D341Med (cell line): Measurements from ENCODE around the gene SNX11.

Experiments
- DNase-seq: peaks from one replicate; pipeline ENCODE4 v3.0.0; 2012; ENCODE audit warnings: low spot score

Gene SNX11

DNA sequence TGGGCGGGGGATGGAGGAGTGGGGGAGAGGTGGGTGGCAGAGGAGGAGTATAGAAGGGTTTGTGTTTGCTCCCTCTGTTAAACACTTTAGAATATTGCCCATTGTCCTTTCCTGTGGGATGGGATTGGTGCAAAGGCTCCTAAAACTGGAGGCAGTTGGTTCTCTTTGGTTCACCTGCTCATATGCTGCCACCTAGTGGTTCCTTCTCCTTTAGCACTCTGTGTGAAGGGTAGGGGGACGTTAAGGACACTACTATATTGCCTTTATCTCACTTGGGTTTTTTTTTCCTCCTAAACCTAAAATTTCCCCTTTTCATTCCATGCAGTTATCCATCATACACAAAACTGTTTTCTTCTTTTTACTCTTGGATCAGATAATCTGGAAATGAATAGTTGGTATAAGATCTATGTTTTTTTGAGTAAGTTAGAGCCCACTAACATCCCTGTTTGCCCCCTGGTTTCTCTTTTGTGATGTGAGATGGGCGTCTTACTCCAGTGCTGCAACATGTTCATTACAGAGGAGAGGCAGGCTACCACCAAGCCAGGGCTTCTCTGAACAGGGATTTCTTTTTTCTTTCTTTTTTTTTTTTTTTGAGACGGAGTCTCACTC, 23.8 kb downstream of the SNX11 start:
- peak; percentile 83 for DNase-seq

- no peak for DNase-seq
Observed at GRCh38 chr17:48132385-48132784, 24.8 kb downstream of the SNX11 start.

DNA sequence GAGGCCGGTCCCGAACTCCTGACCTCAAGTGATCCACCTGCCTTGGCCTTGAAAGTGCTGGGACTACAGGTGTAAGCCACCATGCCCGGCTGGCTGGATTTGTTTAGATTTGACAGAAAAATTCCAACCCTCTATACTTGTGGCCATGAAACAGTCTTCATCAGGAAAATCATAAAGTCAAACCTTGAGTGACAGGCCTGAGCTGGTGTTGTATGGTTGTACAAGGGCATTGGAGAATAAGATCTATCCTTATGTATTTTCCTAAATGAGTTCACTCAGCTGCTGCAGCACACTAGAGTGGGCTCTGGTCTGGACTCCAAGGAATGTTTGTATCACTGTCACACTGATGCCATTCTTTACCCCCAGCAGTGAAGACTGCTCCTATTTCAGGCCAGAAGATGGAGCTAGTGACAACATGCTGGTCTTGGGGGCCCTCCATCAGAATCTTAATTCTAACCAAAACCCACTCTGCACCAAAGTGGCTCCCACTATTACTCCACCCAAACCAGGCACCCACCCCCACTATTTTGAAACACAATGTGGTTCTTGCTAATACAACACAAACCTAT, 27.4 kb downstream of the SNX11 start:
- DNase-seq = no peak

- DNase-seq = no peak
Observed at GRCh38 chr17:48137656-48138055, 30.1 kb downstream of the SNX11 start.

- no peak for DNase-seq
Observed at GRCh38 chr17:48139944-48140343, 32.4 kb downstream of the SNX11 start.

DNA sequence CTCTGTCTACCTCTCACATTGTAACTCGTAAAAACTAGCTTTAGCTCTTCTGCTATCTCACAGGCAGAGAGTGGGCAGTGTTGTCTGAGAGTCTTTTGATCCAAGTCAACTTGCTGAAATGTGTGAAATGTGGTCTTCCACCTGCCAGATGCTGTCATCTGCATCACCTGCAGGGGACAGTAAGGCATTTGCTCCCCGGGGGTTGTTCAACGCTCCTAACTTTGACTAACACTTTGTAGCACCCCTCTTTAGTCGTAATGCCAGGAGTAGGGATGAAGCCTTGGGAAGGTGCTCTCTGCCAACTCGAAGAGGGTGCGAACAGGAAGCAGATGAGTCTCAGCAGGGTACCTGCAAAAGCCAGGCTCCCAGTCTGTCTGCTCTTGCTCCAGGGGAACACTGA, 36.1 kb downstream of the SNX11 start:
- DNase-seq = no peak

- DNase-seq = no peak
Observed at GRCh38 chr17:48144231-48144630, 36.7 kb downstream of the SNX11 start.

DNA sequence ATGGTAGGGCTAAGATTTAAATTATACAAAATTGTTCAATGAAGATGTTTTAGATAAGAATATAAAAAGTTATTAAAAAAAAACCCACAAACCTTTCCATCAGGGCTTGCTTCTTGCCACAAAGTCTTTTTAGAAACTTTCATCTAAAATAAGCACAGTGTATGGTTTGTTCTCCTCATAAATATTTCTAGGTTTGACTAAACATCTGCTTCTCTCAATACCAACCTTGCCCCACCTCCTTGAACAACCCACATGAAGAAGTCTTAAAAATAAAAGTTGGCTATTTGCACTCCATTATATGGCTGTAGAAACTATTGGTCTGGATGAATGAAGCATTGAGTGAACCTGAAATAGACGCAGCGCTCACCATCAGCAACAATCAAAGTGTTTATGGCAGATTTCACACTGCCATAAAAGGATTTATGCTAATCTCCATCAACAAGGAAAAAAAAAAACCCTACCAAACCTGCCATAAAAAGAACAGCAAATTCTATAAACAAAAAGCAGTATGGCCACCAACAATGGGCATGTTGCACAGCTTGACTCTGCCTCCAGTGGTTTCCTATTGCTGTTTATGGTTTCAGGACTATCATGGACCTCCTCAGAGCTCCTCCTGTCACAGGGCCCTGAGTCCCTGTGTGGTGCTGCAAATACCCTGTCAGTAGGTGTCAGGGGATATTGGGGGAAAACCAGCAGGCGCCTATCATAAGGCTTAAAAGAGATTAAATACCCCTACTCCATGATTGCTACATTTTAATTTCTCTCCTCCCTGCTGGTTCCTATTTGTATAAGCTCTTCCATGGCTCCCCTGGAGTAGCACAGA, 37.6 kb downstream of the SNX11 start:
- DNase-seq = no peak

- peak; percentile 73 for DNase-seq
Observed at GRCh38 chr17:48148029-48148770, 40.6 kb downstream of the SNX11 start.

DNA sequence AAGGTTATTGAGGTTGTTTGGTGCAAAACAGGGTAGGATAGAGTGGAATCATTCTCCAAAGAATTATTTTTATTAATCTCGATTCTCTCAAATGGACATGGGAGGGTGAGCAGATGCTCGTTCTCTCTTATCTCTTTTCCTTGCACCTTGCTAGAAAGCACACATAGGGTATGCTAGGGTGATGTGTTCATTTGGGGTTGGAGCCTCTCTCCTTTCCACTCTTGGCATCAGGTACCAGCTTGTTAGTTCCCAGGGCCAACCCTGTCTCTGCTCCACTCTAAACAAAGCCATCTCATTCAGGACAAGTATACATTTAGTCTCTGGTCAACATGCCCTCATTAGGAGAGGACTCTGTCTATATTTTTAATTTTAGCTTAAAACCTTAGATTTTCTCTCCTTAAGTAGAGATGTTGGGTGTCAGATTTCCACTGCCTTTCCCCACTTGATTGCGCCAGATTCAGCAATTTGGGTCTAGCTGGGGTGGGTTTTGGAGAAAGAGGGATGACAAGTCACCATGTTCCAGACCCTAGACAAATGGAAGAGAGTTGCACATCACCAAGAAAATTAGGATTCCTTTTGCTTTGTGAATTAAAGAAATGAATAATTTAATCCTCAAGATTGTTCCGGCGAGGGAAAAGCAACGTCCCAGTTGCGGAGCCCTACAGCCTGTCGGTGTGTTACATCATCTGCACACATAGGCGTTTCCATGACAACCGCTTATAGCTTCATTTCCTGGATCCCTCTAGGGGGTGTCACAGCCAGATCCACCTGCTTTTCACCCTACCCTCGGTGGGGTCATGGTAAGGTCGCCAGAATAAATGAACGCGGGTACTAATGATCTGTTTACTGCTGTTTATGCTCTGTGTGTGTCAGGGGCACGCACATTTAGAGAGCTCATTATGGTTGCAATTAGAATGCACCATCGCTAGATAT, 41.6 kb downstream of the SNX11 start:
- DNase-seq = no peak

DNA sequence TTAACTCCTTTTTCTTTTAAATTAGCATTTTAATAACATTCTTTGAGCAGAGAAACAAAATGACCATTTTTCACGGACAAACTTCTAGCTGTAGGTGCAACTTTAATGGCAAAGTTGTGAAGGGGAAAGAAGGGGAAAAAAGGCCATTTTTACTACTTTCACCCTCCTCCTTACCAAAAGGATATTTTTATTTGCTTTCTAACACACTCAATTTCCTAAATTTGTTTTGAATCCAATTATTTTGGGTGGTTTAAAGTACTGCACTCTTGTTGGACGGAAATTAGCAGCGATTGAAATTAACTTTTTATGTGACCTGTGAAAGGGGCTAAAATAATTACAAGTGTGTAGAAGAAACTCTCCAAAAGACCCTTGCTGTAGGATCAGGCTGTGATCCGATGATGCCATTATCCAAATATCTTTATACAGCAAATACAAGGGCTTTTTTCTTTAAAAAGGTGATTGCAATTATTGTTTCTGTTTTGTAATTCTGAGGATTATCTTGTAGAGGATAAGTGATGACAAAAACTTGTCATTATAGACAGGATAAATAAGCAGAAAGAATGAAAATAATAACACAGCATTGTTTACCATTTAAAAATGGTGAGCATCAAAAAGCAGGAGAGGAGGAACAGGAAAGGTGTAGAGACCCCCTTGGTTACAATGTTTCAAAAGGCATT, 42.4 kb downstream of the SNX11 start:
- DNase-seq = no peak

DNA sequence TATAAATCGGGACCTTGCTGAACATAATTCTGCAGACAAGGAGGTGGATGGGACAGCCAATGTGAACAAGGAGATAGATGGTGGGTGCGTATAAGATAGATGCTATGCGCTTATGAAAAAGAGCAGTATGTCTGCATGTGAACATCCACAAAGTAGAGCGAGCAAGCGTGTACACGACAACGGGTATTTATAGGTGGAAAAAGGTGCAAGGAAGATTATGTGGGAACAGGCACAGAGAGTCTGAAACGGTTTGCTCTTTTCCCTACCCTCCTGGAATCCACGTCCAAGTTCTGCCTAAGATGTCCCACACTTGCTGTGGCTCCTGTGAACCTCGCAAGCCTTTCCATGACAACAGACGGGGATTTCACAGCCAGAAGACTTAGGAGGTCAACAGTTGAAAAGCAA, 43.0 kb downstream of the SNX11 start:
- DNase-seq = no peak

- DNase-seq = no peak
Observed at GRCh38 chr17:48151220-48151619, 43.7 kb downstream of the SNX11 start.

DNA sequence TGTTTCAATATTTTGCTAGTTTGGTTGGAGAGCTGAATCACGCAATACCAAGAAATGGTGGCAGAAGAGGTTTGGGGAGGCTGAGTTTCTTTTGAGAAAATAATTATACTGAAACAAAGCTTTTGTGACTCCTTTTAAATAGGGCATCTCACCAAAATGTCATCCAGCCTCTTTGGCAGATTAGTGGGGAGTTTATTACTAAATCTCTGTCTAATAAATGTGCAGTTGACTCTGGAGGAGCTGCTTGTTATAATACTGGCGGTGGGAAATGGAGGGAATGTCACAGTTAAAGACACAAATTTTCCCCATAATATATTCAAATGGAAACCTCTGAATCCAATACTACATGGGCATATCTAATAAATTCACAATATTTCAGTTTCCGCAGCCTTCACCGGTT, 44.7 kb downstream of the SNX11 start:
- DNase-seq = no peak

DNA sequence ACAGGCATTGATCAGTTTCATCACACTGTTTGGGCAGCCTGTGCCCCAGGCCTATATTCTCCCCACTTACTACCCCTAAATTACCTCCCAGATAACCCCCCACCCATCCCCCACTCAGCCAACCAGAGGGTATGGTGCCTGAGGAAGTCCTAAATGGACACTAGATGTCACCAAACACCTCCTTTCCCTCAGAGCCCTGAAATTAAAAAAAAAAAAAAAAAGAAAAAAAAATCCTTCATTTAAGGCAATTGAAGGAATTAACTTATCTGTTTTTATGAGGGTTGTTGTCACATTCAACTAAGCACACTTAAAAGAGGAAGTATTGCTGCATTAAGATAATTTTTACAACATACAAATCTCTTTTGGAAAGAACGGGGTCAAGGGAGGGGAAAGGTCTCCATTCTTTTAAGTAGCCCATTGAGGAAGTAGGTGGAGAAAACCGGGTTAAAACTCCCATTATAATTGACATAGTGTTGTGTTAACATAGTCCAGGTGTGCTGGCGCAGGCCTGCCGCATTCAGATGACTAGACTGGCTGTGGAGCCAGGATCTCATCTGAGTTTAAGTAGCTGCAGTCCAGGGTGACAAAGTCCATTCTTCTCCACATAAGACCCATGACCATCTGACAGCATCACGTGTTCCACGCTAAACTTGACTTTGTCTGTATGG, 46.3 kb downstream of the SNX11 start:
- peak; percentile 69 for DNase-seq

GRCh38 chr17:48155889-48156611, 48.5 kb downstream of the SNX11 start:
- no peak for DNase-seq

DNA sequence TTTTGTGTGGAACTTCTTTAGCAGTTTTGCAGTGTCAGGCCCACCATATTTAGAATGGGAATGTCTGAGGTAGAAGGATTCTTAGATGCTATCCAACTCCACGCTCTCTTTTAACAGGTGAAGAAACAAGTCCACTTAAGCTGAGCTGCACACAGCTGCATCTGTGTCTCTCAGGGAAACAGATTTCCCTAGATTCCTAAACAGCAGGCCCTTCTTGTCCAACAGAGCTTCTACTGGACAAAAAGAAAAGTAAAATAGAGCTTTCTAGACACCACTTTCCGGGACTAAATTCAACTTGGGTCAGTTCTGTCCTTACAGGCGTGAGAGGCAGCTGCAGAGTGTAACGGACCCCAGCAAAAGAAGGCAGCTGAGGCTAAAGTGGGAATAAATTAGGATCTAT, 51.7 kb downstream of the SNX11 start:
- DNase-seq = no peak

DNA sequence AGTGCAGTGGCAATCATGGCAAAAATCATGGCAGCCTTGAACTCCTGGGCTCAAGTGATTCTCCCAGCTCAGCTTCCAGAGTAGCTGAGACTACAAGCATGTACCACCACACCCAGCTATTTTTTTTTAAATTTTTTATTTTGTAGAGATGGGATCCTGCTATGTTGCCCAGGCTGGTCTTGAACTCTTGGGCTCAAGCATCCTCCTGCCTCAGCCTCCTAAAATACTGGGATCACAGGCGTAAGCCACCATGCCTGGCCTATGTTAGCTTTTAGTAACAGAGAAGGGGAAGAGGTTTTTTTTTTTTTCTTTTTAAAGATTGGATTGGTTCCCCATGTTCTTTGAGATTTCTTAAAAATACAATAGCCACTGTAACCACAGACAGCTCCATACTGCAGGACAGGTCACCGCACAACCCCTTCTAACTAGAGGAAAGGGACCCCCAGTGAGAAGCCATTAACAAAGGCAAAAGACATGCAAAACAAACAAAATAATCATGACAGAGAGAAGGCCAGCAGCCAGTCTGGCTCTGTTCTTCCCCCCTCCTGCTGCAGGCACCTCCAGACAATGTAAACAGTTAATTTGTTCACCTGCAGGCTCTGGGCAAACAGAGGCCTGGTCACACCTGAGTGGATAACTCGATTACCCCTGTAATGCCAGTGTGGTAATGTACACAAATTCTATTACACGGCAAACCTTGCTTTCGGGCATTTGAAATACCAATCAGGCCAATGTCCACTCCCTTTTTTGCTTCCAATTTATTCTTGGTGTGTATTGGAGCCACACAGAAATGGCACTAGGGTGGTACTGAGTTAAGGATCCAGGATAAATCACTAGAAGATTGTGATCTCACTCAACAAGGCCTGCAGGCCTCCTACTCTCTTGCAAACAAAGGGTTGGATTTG, 52.9 kb downstream of the SNX11 start:
- no peak for DNase-seq
